Esophagus muscularis mucosa (tissue), 4 donors: ENCODE measurements around the gene HTR1A. TPM values are rescaled to one million over a fixed set of nuclear protein-coding genes. Genes with fewer than 3 reads are reported as not detected.

ENCODE experiments used
- DNase-seq: peaks from one replicate; pipeline ENCODE4 v3.0.0-alpha.2; 2017; ENCODE audit errors: extremely low spot score
- H3K27ac ChIP-seq, 4 donors: fragments of 200-600 bp; sonication (generic); replicated peaks in 1 of 4; 1 replicate in 3 of 4; 2 replicates in 1 of 4; pipeline ENCODE4 v1.5.1; 2016 to 2019; ENCODE audit warnings: mild to moderate bottlenecking in 1 of 4
- H3K27me3 ChIP-seq, 4 donors: fragments of 200-600 bp; sonication (generic); one replicate each; pipeline versions ENCODE4 v1.5.1 to v1.6.0; 2016 to 2019
- H3K36me3 ChIP-seq, 4 donors: fragments of 200-600 bp; sonication (generic); one replicate each; pipeline ENCODE4 v1.5.1; 2016 to 2019
- H3K4me1 ChIP-seq, 4 donors: fragments of 200-600 bp; sonication (generic); one replicate each; pipeline ENCODE4 v1.5.1; 2016 to 2019
- H3K4me3 ChIP-seq, 4 donors: fragments of 200-600 bp; sonication (generic); 1 replicate in 2 of 4; 2 replicates in 2 of 4; pipeline ENCODE4 v1.5.1; 2016 to 2019; ENCODE audit warnings: mild to moderate bottlenecking in 4 of 4, moderate library complexity in 1 of 4
- H3K9me3 ChIP-seq, 4 donors: fragments of 200-600 bp; sonication (generic); 1 replicate in 3 of 4; 2 replicates in 1 of 4; pipeline ENCODE4 v1.5.1; 2016 to 2019
- EP300 ChIP-seq: sonication (generic); formaldehyde crosslinking; IDR thresholded peaks from one replicate; pipeline ENCODE4 v1.6.1; 2017; ENCODE audit warnings: antibody characterized with exemption
- POLR2A ChIP-seq: fragments of 450-650 bp; IDR thresholded peaks from one replicate; pipeline ENCODE4 v1.6.1; 2017; ENCODE audit warnings: antibody characterized with exemption, moderate library complexity, mild to moderate bottlenecking, low read depth
- POLR2AphosphoS5 ChIP-seq, 2 donors: sonication (generic); formaldehyde crosslinking; IDR thresholded peaks; one replicate each; pipeline ENCODE4 v1.6.1; 2017; ENCODE audit warnings: antibody characterized with exemption in 2 of 2
- WGBS: methylation state at CpG from one replicate; pipeline ENCODE4 v1.1.5; 2018; 5-methylcytosine and 5-hydroxymethylcytosine counted together
- intact Hi-C: fragments of 100-400 bp; cut with DNase I; formaldehyde crosslinking; loops from one replicate; pipeline ENCODE4 v1.15.1; 2023
- total RNA-seq, 4 donors: library from RNA; depleted of rRNA; stranded (reverse); fragments of >200 nt; gene quantifications; one replicate each; pipeline versions ENCODE4 v1.1.0 to v1.2.1, GENCODE V29; 2016
- TF ChIP-seq, protein P1 (sequence below), 3 experiments: fragments of 200-600 bp in 2 of 3; fragments of 450-650 bp in 1 of 3; sonication (generic) in 2 of 3; IDR thresholded peaks; one replicate each; pipeline ENCODE4 v1.5.1; 2017 to 2019; ENCODE audit warnings: antibody characterized with exemption in 3 of 3, mild to moderate bottlenecking in 2 of 3, moderate library complexity in 1 of 3

The HTR1A gene
- total RNA-seq, 4 donors from 2014 or later, result not detected

DNA sequence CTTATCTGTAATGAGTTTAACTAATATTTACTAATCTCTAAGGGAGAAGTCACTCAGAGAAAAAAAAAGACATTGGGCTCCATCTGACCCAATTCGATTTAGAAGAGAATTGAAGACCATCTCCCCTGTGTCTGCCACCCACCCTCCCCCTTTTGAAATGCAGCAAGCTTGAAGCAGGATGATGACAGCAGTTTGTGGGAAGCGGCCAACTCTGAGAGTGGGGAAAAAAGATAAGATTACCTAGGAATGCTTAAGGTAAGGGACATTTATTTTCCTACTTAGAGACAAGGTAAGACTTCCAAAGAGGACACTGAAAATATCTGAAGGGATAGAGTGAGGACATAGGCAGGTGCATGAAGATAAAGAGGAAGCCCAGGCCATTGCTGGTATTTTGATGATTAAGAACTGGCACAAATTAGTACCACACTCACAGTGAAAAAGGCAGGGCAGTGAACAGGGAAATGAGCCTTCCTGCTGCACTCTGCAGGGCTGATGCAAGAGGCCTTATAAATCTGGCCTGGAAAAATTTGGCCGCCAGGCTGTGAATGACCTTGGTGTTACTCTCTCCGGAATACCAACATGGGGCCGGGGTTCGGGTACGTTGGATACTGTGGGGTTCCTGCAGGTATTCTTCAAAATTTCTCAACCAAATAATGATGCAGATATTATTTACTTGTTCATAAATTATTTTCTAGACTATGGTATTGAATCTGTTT is 42.3 kb downstream of the HTR1A start:
- H3K4me1 ChIP-seq, result no peaks in the 10 kb centered on the region
- no peak overlapping the region for H3K4me3 ChIP-seq
- no peak overlapping the region for H3K27ac ChIP-seq
- H3K9me3 ChIP-seq, result no peaks in the 10 kb centered on the region
- WGBS, result 84% methylated on average over 7 of the region's 7 CpGs
- H3K27me3 ChIP-seq, result no peaks in the 10 kb centered on the region
- no peaks in the 10 kb centered on the region for H3K36me3 ChIP-seq
- DNase-seq, result no peak
- no peak for TF ChIP-seq POLR2AphosphoS5 (IDR thresholded peaks at IDR 0.05)
- TF ChIP-seq, protein P1, sequence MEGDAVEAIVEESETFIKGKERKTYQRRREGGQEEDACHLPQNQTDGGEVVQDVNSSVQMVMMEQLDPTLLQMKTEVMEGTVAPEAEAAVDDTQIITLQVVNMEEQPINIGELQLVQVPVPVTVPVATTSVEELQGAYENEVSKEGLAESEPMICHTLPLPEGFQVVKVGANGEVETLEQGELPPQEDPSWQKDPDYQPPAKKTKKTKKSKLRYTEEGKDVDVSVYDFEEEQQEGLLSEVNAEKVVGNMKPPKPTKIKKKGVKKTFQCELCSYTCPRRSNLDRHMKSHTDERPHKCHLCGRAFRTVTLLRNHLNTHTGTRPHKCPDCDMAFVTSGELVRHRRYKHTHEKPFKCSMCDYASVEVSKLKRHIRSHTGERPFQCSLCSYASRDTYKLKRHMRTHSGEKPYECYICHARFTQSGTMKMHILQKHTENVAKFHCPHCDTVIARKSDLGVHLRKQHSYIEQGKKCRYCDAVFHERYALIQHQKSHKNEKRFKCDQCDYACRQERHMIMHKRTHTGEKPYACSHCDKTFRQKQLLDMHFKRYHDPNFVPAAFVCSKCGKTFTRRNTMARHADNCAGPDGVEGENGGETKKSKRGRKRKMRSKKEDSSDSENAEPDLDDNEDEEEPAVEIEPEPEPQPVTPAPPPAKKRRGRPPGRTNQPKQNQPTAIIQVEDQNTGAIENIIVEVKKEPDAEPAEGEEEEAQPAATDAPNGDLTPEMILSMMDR (IDR thresholded peaks at IDR 0.05), result no peak
- no peak for TF ChIP-seq POLR2A
- no peak for TF ChIP-seq EP300
- intact Hi-C loops, result no loop called here

DNA sequence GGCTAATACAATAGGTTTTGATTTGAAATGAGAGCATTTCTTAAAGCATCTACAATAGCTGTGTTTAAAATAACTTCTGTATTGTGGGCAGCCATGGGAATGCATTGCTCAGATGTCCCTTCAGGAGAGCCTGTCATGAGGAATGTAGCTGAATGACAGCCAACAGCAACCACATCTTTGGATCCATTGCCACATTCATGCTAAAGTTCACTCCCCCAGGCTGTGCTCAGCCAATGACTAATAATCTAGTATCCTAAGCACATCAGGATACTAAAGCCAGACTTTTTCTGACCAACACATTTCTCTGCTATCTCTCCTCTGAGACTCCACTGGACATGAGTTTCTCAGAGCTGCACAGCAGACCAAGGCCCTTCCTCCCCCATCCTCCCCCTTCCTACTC is 45.5 kb downstream of the HTR1A start:
- Histone ChIP-seq H3K9me3 (no peaks in the 10 kb centered on the region), H3K27ac (no peak overlapping the region), H3K36me3 (no peaks in the 10 kb centered on the region), H3K4me1 (no peaks in the 10 kb centered on the region), H3K4me3 (no peak overlapping the region), H3K27me3 (no peaks in the 10 kb centered on the region)
- no peak for DNase-seq
- intact Hi-C loops, result no loop called here
- TF ChIP-seq EP300, result no peak
- TF ChIP-seq POLR2AphosphoS5 (IDR thresholded peaks at IDR 0.05), result no peak
- TF ChIP-seq, protein P1 (IDR thresholded peaks at IDR 0.05), result no peak
- no peak for TF ChIP-seq POLR2A

DNA sequence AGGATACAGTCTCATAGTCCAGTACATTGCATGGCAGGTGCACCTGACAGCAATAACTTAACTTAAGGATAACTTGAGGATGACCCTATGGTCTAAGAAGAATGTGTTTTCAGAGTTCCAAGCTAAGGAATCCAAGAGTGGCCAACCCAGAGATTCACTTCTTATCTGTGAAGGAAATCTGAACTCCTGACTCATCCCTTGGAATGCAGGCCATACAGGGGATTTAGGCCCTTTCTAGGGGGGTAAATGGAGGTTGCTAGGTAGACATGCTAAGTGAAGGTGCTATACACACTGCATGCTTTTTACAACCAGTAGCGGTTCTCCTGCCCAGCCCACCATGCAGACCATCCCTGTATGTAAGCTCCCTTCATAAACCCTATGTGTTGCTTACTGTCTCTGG is 50.4 kb downstream of the HTR1A start:
- no peak for TF ChIP-seq EP300
- TF ChIP-seq, protein P1 (IDR thresholded peaks at IDR 0.05), result no peak
- no peak for TF ChIP-seq POLR2A
- no peak for TF ChIP-seq POLR2AphosphoS5 (IDR thresholded peaks at IDR 0.05)
- intact Hi-C loops, result no loop called here
- 100% methylated on average over 1 of the region's 1 CpG for WGBS
- Histone ChIP-seq H3K4me3 (no peak overlapping the region), H3K9me3 (no peaks in the 10 kb centered on the region), H3K36me3 (no peaks in the 10 kb centered on the region), H3K27ac (no peak overlapping the region), H3K27me3 (no peaks in the 10 kb centered on the region), H3K4me1 (no peaks in the 10 kb centered on the region)
- no peak for DNase-seq

Other genes starting within 250 kb of the HTR1A start
- 10 to 100 TPM; 17.9 to 22.4 (median 21.0) TPM for gene RNF180, start 203.4 kb upstream of the HTR1A start, total RNA-seq